Fibroblast of lung (primary cell): ENCODE data around the gene TTC13.

Experiments
- CTCF ChIP-seq, 2 donors: IDR thresholded peaks in 1 of 2; conservative IDR thresholded peaks in 1 of 2; 1 replicate in 1 of 2; 2 replicates in 1 of 2; pipeline ENCODE4 v1.5.1; 2011 to 2012; ENCODE audit warnings: low read length in 2 of 2, control low read depth in 1 of 2, inconsistent platforms in 1 of 2, low read depth in 1 of 2, mild to moderate bottlenecking in 1 of 2
- EZH2 ChIP-seq: IDR thresholded peaks from 2 replicates; pipeline ENCODE4 v1.5.1; 2012; ENCODE audit warnings: low read length, control low read depth, mild to moderate bottlenecking; ENCODE audit errors: missing control alignments

- TF ChIP-seq CTCF (conservative IDR thresholded peaks at IDR 0.05 in 1 of 2, IDR thresholded peaks at IDR 0.05 in 1 of 2; ENCODE audit: low read depth in 1 of 2, low read length in 2 of 2) (no peak), EZH2 (no peak)
Observed at GRCh38 chr1:230975636-230976035, 3.0 kb downstream of the TTC13 start.
